Fibroblast of skin of left quadriceps (primary cell): ENCODE data around the gene CYYR1.

Source experiments
- DNase-seq, 2 experiments: peaks; one replicate each; pipeline ENCODE4 v3.0.0-alpha.2; 2013; ENCODE audit warnings: low read depth in 2 of 2

Gene CYYR1

GRCh38 chr21:26572702-26573381, at the start of gene CYYR1:
TSS of gene CYYR1 (minus strand) at chr21:26573286. CDS start at chr21:26572940, 346 bp downstream.
- DNase-seq: no peak

GRCh38 chr21:26617176-26617575, 44.1 kb upstream of the CYYR1 start:
- DNase-seq: no peak

- peak in 1 of 2 experiments; percentile 10 for DNase-seq
These were observed 41.2 kb upstream of the CYYR1 start for GRCh38 chr21:26614251-26614650.

- no peak for DNase-seq
These were observed 26.2 kb upstream of the CYYR1 start for GRCh38 chr21:26599261-26599660.

GRCh38 chr21:26597981-26598380, 24.9 kb upstream of the CYYR1 start:
- DNase-seq: no peak

DNA sequence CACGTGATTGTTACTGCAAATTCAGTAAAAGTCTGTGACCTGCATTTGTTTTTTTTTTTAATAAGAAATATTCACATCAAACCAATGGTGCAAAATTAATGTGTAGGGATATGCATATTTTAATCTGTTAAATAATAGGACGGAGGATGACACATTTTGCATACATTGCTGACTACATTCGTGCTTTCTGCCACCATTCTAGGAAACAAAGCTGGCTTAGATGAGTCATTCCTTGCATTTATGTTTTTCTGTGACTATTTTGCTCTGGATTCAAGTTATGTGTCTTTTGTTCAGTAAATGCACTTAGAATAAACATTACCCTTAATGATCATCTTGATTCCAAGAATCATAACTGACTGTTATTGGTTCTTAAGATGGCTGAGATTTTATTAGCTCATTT, 23.9 kb upstream of the CYYR1 start:
- no peak for DNase-seq

GRCh38 chr21:26595971-26596370, 22.9 kb upstream of the CYYR1 start:
- no peak for DNase-seq

- DNase-seq: no peak
These were observed 20.7 kb upstream of the CYYR1 start for GRCh38 chr21:26593800-26594199.

DNA sequence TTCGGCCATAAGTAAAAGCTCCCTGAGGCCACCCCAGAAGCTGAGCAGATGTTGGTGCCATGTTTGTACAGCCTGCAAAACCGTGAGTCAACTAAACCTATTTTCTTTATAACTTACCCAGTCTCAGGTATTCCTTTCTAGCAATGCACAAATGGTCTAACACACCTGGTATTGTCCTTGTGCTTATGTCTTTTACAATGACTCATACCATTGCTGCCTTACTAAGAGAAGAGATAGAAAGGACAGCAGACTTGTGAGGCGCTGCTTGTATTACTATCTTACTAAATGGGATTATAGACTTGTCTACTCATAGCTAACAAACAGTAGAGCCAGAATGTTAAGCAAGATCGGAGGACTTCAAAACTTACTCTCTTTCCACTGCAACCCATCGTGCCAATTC, 18.5 kb upstream of the CYYR1 start:
- no peak for DNase-seq

DNA sequence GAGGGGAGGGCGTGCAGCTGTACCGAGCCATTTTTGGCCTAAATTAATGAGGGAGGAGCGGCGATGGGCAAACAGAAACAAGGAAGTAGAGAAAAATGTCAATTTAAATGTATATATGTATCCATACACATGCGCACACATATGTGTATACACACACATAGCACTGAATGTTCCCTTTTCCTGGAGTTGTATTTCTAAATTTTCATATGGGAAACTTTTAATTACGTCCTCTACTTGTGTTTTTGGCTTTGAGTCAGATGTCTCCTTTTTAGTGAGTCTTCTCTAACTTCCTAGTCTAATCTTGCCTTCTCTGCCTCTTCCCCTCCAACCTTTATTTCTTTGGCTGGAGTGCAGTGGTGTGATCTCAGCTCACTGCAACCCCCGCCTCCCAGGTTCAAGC, 15.4 kb upstream of the CYYR1 start:
- no peak for DNase-seq

GRCh38 chr21:26587736-26588201, 14.7 kb upstream of the CYYR1 start:
- DNase-seq: peak; percentile 94 to 95

GRCh38 chr21:26583769-26584168, 10.7 kb upstream of the CYYR1 start:
- DNase-seq: no peak

DNA sequence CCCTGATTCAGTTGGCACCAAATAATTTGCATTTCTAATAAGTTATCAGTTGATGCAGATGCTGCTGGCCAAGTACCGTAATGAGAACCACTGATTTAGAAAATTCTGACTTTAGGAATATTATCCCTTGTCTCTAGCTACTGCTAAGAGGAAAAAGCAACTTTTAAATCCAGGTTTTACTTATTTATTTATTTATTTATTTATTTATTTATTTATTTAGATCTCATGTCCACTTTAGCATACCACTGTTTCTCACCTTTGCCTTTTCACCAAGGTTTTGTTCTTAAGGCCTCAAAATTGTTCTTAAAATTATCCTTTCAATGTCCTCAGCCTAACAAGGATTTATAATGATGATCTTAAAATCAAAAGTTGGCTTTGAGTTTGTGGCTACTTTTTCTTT, 8.7 kb upstream of the CYYR1 start:
- DNase-seq: no peak

DNA sequence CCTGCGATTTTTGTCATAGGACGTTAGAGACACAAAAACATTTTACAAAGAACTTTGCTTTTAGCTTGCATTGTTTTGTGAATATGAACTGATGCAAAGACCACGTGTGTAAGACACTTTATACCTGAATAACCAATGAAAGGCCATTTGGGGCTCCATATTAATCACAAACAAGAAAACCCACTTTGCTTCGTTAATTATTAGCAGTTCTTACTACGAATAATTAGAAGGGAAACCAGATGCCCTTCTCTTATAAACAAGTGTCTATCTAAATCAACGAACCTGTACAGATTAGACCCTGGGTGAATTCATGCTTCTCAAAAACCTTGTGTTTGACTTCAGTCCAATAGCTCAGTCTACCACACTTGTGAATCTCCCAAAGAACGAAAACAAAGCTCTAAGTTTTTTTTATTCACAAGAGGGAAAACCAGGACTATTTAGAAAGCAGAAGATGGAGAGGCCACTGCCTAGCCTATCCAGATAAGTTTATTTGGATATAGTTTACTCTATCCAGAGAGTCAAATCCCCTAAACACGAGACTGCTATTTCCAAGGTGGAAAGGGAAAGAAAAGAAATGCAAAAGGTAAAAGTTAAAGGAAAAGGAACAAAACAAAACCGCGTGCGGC, 897 bp downstream of the CYYR1 start:
- DNase-seq: no peak

- no peak for DNase-seq
These were observed 2.9 kb downstream of the CYYR1 start for GRCh38 chr21:26570203-26570602.

DNA sequence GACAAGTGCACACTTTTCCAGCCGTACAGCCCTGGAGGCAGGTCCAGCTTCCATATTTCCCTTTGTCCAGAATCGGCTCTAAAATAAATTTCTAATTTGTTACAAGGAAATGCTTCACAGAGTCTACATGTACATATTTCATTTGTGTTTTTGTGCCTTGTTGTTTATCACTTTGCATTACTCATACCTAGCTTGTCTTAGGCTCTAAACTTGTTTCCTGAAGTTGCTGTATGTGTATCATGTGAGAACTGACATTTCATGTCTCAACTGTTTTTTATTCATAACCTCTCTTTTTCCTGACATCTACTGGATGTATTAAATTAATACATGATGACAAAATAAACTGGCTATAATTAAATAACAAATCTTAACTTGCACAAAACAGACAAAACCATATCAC, 7.5 kb downstream of the CYYR1 start:
- DNase-seq: no peak

DNA sequence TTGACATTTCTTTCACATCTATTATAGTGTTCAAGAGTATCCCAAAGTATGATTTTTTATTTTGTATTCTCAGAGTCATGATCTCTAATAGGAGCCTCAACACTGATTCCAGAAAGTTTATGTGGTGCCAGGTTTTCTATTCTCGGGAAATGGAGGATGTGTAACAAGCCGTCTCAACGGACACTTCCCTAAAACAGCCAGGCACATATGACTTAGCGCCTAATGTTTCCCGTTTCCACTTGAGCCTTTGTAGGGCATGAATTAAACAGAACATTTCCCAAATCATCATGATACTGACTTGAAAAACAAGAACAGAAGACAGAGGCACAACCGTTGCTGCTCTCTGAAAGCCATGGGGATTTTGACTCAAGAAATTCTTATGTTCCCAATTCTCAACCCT, 8.0 kb downstream of the CYYR1 start:
- no peak for DNase-seq

GRCh38 chr21:26563856-26564503, 9.1 kb downstream of the CYYR1 start:
- DNase-seq: no peak

GRCh38 chr21:26560612-26561011, 12.5 kb downstream of the CYYR1 start:
- DNase-seq: no peak

- no peak for DNase-seq
These were observed 14.0 kb downstream of the CYYR1 start for GRCh38 chr21:26559099-26559498.

DNA sequence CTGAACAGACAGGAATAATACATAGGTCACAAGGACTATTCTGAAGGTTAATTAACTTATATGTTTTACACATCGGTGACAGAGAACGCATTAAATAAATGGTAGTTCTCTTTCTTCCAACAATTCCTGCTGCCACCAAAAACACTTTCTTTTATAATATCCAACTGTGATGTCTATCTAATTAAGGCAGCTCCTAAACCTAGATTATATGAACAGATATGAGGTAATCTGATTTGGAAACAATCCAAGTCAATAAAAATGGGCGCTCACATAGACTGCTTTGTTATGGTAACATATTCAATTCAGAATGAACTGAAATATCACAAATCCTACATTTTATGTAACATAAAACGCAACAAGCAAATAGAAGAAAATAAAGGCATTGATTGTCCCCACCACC, 16.0 kb downstream of the CYYR1 start:
- DNase-seq: no peak

DNA sequence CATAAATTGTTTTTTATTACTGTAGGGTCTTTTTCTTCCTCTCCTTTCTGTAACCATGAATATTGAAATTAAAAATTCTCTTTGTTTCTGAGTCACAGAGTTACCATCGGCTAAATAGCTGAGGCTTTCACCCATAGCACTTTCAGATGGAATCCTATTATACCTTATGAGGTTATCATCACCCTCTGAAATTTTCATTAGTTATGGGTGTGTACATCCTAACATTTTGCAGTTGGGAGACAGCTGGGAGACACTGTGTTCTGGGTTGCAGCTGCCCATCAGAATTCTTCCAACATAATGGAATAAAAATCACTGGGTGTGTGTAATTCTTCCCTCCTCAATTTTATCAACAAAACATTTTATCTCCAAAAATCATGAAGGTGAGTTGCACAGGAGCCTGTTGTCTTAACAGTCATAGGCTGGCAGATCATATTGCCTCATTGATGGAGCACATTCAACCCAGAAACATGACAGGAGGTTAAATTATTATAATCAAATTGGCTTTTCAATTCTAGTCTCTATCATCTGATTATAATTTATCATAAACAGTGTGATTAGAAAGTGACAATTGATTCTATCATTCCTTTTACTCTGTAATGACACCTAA, 17.4 kb downstream of the CYYR1 start:
- DNase-seq: no peak

DNA sequence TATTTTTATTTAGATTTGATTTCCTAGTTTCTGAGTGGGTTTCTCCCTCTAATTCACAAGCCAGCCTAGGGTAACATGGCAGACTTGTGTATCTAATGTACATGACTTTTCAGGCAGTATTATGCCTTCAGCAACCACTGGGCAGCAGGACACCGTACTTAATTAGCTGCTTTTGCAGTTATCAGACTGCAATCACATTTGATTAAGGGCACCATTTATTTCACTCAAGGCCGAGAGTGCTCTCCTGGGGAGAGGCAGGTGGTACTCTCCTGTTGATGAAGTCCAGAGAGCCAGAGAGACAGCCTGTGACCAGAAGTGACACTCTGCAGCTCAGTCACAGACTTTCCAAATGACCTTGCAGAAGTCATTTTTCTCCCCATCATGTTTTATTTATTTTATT, 18.7 kb downstream of the CYYR1 start:
- no peak for DNase-seq
